Measurements from ENCODE around the gene DYNLRB1.

DYNLRB1 gene

GRCh38 chr20:34579191-34579978, 63.2 kb downstream of the DYNLRB1 start:
- DNase-seq (ENCODE audit: low read depth, low spot score), result peak; percentile 43

GRCh38 chr20:34579979-34580940, 64.0 kb downstream of the DYNLRB1 start:
- DNase-seq (ENCODE audit: low read depth, low spot score), result no peak

GRCh38 chr20:34581341-34582184, 65.3 kb downstream of the DYNLRB1 start:
- no peak for DNase-seq (ENCODE audit: low read depth, low spot score)

GRCh38 chr20:34582221-34582620, 66.0 kb downstream of the DYNLRB1 start:
- DNase-seq (ENCODE audit: low read depth, low spot score), result no peak

GRCh38 chr20:34582911-34583310, 66.7 kb downstream of the DYNLRB1 start:
- no peak for DNase-seq (ENCODE audit: low read depth, low spot score)

GRCh38 chr20:34583544-34583943, 67.3 kb downstream of the DYNLRB1 start:
- DNase-seq (ENCODE audit: low read depth, low spot score), result no peak

- DNase-seq (ENCODE audit: low read depth, low spot score), result no peak
Observed at GRCh38 chr20:34585019-34585418, 68.8 kb downstream of the DYNLRB1 start.

- no peak for DNase-seq (ENCODE audit: low read depth, low spot score)
Observed at GRCh38 chr20:34586488-34587163, 70.4 kb downstream of the DYNLRB1 start.

All from smooth muscle cell of the brain vasculature (primary cell).